ENCODE measurements around the gene KLHL22. TPM values are rescaled to one million over a fixed set of nuclear protein-coding genes. Genes with fewer than 3 reads are reported as not detected.
"Not testable (repeated sequence)": the region's sequence is repeated elsewhere in the genome, so short reads cannot be mapped to it uniquely, and the experiment has no call there.

KLHL22 gene
- total and polyA plus RNA-seq, 4 donors = 5.3 to 29.9 (median 20.4) TPM

GRCh38 chr22:20508067-20508755 is 12.6 kb upstream of the KLHL22 start:
- intact Hi-C loops (cut with DNase I) = loop anchor here (5.0 to 10.0 kb wide), 2 partner anchors 47 to 49 kb away; no protein-coding TSS in a partner anchor

GRCh38 chr22:20507253-20508066 is 11.9 kb upstream of the KLHL22 start, which contains the start of gene MED15:
MED15 (plus strand) TSS chr22:20507610; CDS start chr22:20507679, 69 bp downstream.
- Histone ChIP-seq H3K9me3 (ENCODE audit: control insufficient read depth, low read length) (no peaks in the 10 kb centered on the region), H3K27ac (ENCODE audit: low read depth in 1 of 2, low read length in 2 of 2) (peak within 1 kb of the TSS; percentile 53 to 95), H3K27me3 (ENCODE audit: control insufficient read depth in 1 of 2, insufficient read depth in 2 of 2, low read length in 1 of 2) (no peaks in the 10 kb centered on the region), H3K4me1 (ENCODE audit: control insufficient read depth in 1 of 2, insufficient read depth in 2 of 2, low read length in 2 of 2) (peaks cover 3 to 5% of the 10 kb centered on the region in 2 donors), H3K36me3 (ENCODE audit: control insufficient read depth in 1 of 2, insufficient read depth in 2 of 2, low read length in 1 of 2) (no peaks in the 10 kb centered on the region), H3K4me3 (ENCODE audit: low read length in 2 of 2) (peak within 1 kb of the TSS; percentile 47 to 79)
- ATAC-seq (ENCODE audit: low FRiP score) (peak; percentile 95), DNase-seq (peak; percentile 95 to 96)
- intact Hi-C loops (cut with DNase I) = loop anchor here (5.0 to 10.0 kb wide), 2 partner anchors 47 to 50 kb away; no protein-coding TSS in a partner anchor
- WGBS, 2 donors = 1% methylated on average over 54 to 58 of the region's 58 CpGs

More at GRCh38 chr22:20508067-20508755, 12.6 kb upstream of the KLHL22 start:
- not testable (repeated sequence) for ATAC-seq (ENCODE audit: low FRiP score); H3K36me3 ChIP-seq (ENCODE audit: control insufficient read depth in 1 of 2, insufficient read depth in 2 of 2, low read length in 1 of 2); H3K9me3 ChIP-seq (ENCODE audit: control insufficient read depth, low read length); DNase-seq; H3K27me3 ChIP-seq (ENCODE audit: control insufficient read depth in 1 of 2, insufficient read depth in 2 of 2, low read length in 1 of 2); H3K4me1 ChIP-seq (ENCODE audit: control insufficient read depth in 1 of 2, insufficient read depth in 2 of 2, low read length in 2 of 2)
- Histone ChIP-seq H3K4me3 (ENCODE audit: low read length in 2 of 2) (peak overlapping the region; percentile 47 to 79), H3K27ac (ENCODE audit: low read depth in 1 of 2, low read length in 2 of 2) (peak overlapping the region; percentile 22 to 95)
- 2% methylated on average over 21 of the region's 21 CpGs for WGBS, 2 donors

- no peak overlapping the region for H3K4me3 ChIP-seq (ENCODE audit: low read length in 2 of 2)
- peaks cover 3 to 5% of the 10 kb centered on the region in 2 donors for H3K4me1 ChIP-seq (ENCODE audit: control insufficient read depth in 1 of 2, insufficient read depth in 2 of 2, low read length in 2 of 2)
- H3K27ac ChIP-seq (ENCODE audit: low read depth in 1 of 2, low read length in 2 of 2) = no peak overlapping the region
- H3K27me3 ChIP-seq (ENCODE audit: control insufficient read depth in 1 of 2, insufficient read depth in 2 of 2, low read length in 1 of 2) = no peaks in the 10 kb centered on the region
- DNase-seq (no peak), ATAC-seq (ENCODE audit: low FRiP score) (no peak)
- no peaks in the 10 kb centered on the region for H3K9me3 ChIP-seq (ENCODE audit: control insufficient read depth, low read length)
- no peaks in the 10 kb centered on the region for H3K36me3 ChIP-seq (ENCODE audit: control insufficient read depth in 1 of 2, insufficient read depth in 2 of 2, low read length in 1 of 2)
- intact Hi-C loops (cut with DNase I) = loop anchor here (5.0 to 10.0 kb wide), 2 partner anchors 48 to 51 kb away; no protein-coding TSS in a partner anchor
- WGBS, 2 donors = 66% methylated on average over 13 of the region's 13 CpGs
Measured at GRCh38 chr22:20506543-20507252, 11.1 kb upstream of the KLHL22 start.

- not testable (repeated sequence) for H3K4me1 ChIP-seq (ENCODE audit: control insufficient read depth in 1 of 2, insufficient read depth in 2 of 2, low read length in 2 of 2); ATAC-seq (ENCODE audit: low FRiP score); H3K9me3 ChIP-seq (ENCODE audit: control insufficient read depth, low read length); H3K27ac ChIP-seq (ENCODE audit: low read depth in 1 of 2, low read length in 2 of 2); H3K4me3 ChIP-seq (ENCODE audit: low read length in 2 of 2); DNase-seq; H3K27me3 ChIP-seq (ENCODE audit: control insufficient read depth in 1 of 2, insufficient read depth in 2 of 2, low read length in 1 of 2); H3K36me3 ChIP-seq (ENCODE audit: control insufficient read depth in 1 of 2, insufficient read depth in 2 of 2, low read length in 1 of 2)
- WGBS, 2 donors = 72 to 77% methylated on average over 5 of the region's 5 CpGs
- intact Hi-C loops (cut with DNase I) = loop anchor here in 1 of 2 donors (10.0 kb wide), 1 partner anchor 50 kb away; no protein-coding TSS in a partner anchor
Measured at GRCh38 chr22:20504293-20504922, 8.8 kb upstream of the KLHL22 start.

GRCh38 chr22:20503816-20504215 is 8.2 kb upstream of the KLHL22 start:
- no peaks in the 10 kb centered on the region for H3K36me3 ChIP-seq (ENCODE audit: control insufficient read depth in 1 of 2, insufficient read depth in 2 of 2, low read length in 1 of 2)
- H3K27me3 ChIP-seq (ENCODE audit: control insufficient read depth in 1 of 2, insufficient read depth in 2 of 2, low read length in 1 of 2) = no peaks in the 10 kb centered on the region
- no peak overlapping the region for H3K27ac ChIP-seq (ENCODE audit: low read depth in 1 of 2, low read length in 2 of 2)
- intact Hi-C loops (cut with DNase I) = loop anchor here in 1 of 2 donors (10.0 kb wide), 1 partner anchor 51 kb away; no protein-coding TSS in a partner anchor
- DNase-seq (no peak), ATAC-seq (ENCODE audit: low FRiP score) (no peak)
- no peaks in the 10 kb centered on the region for H3K9me3 ChIP-seq (ENCODE audit: control insufficient read depth, low read length)
- no peaks in the 10 kb centered on the region for H3K4me1 ChIP-seq (ENCODE audit: control insufficient read depth in 1 of 2, insufficient read depth in 2 of 2, low read length in 2 of 2)
- no peak overlapping the region for H3K4me3 ChIP-seq (ENCODE audit: low read length in 2 of 2)
- 86 to 93% methylated on average over 2 of the region's 2 CpGs for WGBS, 2 donors

GRCh38 chr22:20499769-20500168 is 4.2 kb upstream of the KLHL22 start:
- Histone ChIP-seq H3K36me3 (ENCODE audit: control insufficient read depth in 1 of 2, insufficient read depth in 2 of 2, low read length in 1 of 2) (no peaks in the 10 kb centered on the region), H3K9me3 (ENCODE audit: control insufficient read depth, low read length) (no peaks in the 10 kb centered on the region), H3K27ac (ENCODE audit: low read depth in 1 of 2, low read length in 2 of 2) (no peak overlapping the region), H3K4me1 (ENCODE audit: control insufficient read depth in 1 of 2, insufficient read depth in 2 of 2, low read length in 2 of 2) (no peaks in the 10 kb centered on the region), H3K27me3 (ENCODE audit: control insufficient read depth in 1 of 2, insufficient read depth in 2 of 2, low read length in 1 of 2) (no peaks in the 10 kb centered on the region), H3K4me3 (ENCODE audit: low read length in 2 of 2) (no peak overlapping the region)
- no peak for DNase-seq
- ATAC-seq (ENCODE audit: low FRiP score) = no peak
- intact Hi-C loops (cut with DNase I) = loop anchor here in 1 of 2 donors (10.0 kb wide), 1 partner anchor 55 kb away; no protein-coding TSS in a partner anchor
- WGBS, 2 donors = 93 to 94% methylated on average over 7 of the region's 7 CpGs

GRCh38 chr22:20498913-20499312 is 3.3 kb upstream of the KLHL22 start:
- H3K27me3 ChIP-seq (ENCODE audit: control insufficient read depth in 1 of 2, insufficient read depth in 2 of 2, low read length in 1 of 2) = no peaks in the 10 kb centered on the region
- no peak for ATAC-seq (ENCODE audit: low FRiP score)
- 59 to 64% methylated on average over 3 of the region's 3 CpGs for WGBS, 2 donors

GRCh38 chr22:20497426-20497825 is 1.8 kb upstream of the KLHL22 start:
- no peaks in the 10 kb centered on the region for H3K36me3 ChIP-seq (ENCODE audit: control insufficient read depth in 1 of 2, insufficient read depth in 2 of 2, low read length in 1 of 2)
- H3K9me3 ChIP-seq (ENCODE audit: control insufficient read depth, low read length) = no peaks in the 10 kb centered on the region
- DNase-seq = no peak
- no peaks in the 10 kb centered on the region for H3K27me3 ChIP-seq (ENCODE audit: control insufficient read depth in 1 of 2, insufficient read depth in 2 of 2, low read length in 1 of 2)
- H3K4me1 ChIP-seq (ENCODE audit: control insufficient read depth in 1 of 2, insufficient read depth in 2 of 2, low read length in 2 of 2) = no peaks in the 10 kb centered on the region
- no peak overlapping the region for H3K27ac ChIP-seq (ENCODE audit: low read depth in 1 of 2, low read length in 2 of 2)
- no peak for ATAC-seq (ENCODE audit: low FRiP score)
- intact Hi-C loops (cut with DNase I) = loop anchor here in 1 of 2 donors (2.0 kb wide), 1 partner anchor 79 kb away; no protein-coding TSS in a partner anchor
- WGBS, 2 donors = 88 to 90% methylated on average over 3 of the region's 3 CpGs
- no peak overlapping the region for H3K4me3 ChIP-seq (ENCODE audit: low read length in 2 of 2)

More at GRCh38 chr22:20498913-20499312, 3.3 kb upstream of the KLHL22 start:
- no peaks in the 10 kb centered on the region for H3K36me3 ChIP-seq (ENCODE audit: control insufficient read depth in 1 of 2, insufficient read depth in 2 of 2, low read length in 1 of 2)
- H3K4me1 ChIP-seq (ENCODE audit: control insufficient read depth in 1 of 2, insufficient read depth in 2 of 2, low read length in 2 of 2) = no peaks in the 10 kb centered on the region
- intact Hi-C loops (cut with DNase I) = no loop called here
- no peak overlapping the region for H3K27ac ChIP-seq (ENCODE audit: low read depth in 1 of 2, low read length in 2 of 2)
- no peak overlapping the region for H3K4me3 ChIP-seq (ENCODE audit: low read length in 2 of 2)
- no peak for DNase-seq
- H3K9me3 ChIP-seq (ENCODE audit: control insufficient read depth, low read length) = no peaks in the 10 kb centered on the region

Measured in aorta (tissue), 5 donors.